ENCODE measurements around the gene BHMT. TPM values are rescaled to one million over a fixed set of nuclear protein-coding genes. Genes with fewer than 3 reads are reported as not detected.

The BHMT gene
- total RNA-seq, 1 donor from 2014 or later = not detected

DNA sequence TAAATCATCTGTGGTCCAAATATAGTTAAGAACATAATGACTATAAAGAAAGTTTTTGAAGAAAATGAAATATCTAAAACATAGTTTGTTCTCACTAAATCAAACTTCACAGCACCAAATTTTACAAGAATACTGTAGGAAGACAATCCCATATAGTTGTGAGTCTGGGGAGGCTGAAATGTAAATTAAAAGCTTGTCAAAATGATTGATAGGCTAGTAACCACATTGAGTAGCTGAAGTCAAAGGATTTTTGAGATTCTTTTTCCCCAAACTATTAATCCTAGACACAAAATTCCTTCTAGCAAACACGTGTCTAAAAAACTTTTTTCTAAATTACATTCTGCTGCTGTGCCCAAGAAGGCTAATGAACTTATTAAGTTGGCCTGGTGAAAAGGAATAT is 13.0 kb downstream of the BHMT start:
- Mint-ChIP-seq H3K4me1 (ENCODE audit: low read depth) (peaks cover 3% of the 10 kb centered on the region), H3K4me3 (ENCODE audit: low read depth) (no peak overlapping the region), H3K27ac (no peak overlapping the region), H3K36me3 (ENCODE audit: low read depth) (no peaks in the 10 kb centered on the region), H3K9me3 (no peaks in the 10 kb centered on the region), H3K27me3 (ENCODE audit: low read depth) (peaks cover 2% of the 10 kb centered on the region)
- intact Hi-C loops (cut with micrococcal nuclease) = no loop called here
- DNase-seq (ENCODE audit: low spot score) = no peak

DNA sequence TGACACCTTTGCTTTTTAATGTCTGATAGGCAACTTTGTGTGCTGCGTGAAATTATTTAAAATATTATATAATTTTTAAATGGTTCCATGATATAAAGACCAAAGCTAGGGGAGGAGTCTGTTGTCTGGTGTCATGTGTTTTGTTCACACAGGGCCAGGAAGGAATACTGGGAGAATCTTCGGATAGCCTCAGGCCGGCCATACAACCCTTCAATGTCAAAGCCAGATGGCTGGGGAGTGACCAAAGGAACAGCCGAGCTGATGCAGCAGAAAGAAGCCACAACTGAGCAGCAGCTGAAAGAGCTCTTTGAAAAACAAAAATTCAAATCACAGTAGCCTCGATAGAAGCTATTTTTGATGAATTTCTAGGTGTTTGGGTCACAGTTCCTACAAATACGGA is 19.2 kb downstream of the BHMT start:
- Mint-ChIP-seq H3K4me3 (ENCODE audit: low read depth) (no peak overlapping the region), H3K36me3 (ENCODE audit: low read depth) (no peaks in the 10 kb centered on the region), H3K4me1 (ENCODE audit: low read depth) (peaks cover 8% of the 10 kb centered on the region), H3K27me3 (ENCODE audit: low read depth) (peaks cover 5% of the 10 kb centered on the region), H3K27ac (no peak overlapping the region), H3K9me3 (no peaks in the 10 kb centered on the region)
- intact Hi-C loops (cut with micrococcal nuclease) = loop anchor here (10.0 kb wide), 1 partner anchor 724 kb away; no protein-coding TSS in a partner anchor
- no peak for DNase-seq (ENCODE audit: low spot score)

DNA sequence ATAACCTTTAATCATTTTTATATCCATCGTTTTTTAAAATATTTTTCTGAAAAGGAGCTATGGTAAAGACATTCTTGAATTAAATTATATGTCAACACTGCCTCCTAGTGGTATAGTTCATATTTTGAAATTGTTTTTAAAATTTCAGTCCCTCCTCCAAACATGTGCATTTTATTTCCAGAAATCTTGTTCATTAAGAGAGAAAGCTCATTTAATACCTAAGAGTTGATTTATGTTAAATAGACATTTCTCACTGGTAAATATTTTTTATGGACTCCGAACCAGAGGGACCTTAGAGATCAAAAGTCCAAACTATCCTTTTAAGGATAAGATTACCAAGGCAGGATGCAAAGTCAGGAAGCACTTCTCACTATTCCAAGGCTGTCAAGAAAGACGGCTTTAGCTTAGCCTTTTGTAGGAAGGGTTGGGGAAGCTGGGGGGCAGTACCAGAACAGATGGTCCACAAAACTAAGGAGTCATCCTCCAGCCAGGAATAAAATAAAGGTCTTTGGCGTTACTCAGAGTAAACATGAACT is 21.6 kb downstream of the BHMT start:
- H3K4me3 Mint-ChIP-seq (ENCODE audit: low read depth) = peak overlapping the region; percentile 28

DNA sequence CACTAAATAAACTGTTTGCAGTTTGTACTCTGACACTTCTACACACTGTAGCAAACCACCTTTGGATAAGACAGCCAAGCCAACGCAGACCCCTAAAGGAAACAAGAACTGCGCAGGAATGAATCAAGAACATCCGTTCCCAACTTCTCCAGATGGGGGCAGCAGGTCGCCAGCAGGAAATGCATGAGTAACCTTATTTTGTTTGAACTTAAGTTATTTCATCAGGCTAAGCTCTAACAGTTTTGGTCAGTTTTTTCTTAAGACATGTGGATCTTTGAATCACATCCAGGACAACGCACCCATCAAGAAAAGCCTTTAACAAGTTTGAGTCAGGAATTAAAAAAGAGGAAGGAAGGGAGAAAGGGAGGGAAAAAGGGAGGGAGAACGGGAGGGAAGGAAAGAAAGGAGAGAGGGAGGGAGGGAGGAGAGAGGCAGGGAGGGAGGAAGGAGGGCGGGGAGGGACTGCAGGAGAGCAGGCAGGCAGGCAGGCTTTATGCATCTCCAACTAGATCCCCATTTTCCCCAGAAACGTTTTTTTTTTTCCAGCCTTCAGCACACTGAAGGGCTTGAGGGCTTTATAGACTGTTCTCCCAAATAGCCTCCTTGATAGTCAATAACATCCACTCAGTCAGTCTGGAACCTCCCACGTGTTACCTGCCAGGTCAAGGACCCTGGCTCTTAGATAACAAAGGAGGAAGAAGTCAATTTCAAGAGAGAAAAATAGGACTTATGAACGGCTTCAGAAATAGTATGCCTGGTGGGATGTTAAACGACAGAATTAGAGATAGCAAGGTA is 22.2 kb downstream of the BHMT start:
- no peaks in the 10 kb centered on the region for H3K36me3 Mint-ChIP-seq (ENCODE audit: low read depth)
- peak; percentile 45 for DNase-seq (ENCODE audit: low spot score)
- no peaks in the 10 kb centered on the region for H3K9me3 Mint-ChIP-seq
- peak overlapping the region; percentile 80 for H3K27ac Mint-ChIP-seq
- H3K4me3 Mint-ChIP-seq (ENCODE audit: low read depth) = peak overlapping the region; percentile 72
- H3K4me1 Mint-ChIP-seq (ENCODE audit: low read depth) = peaks cover 8% of the 10 kb centered on the region
- H3K27me3 Mint-ChIP-seq (ENCODE audit: low read depth) = peaks cover 3% of the 10 kb centered on the region
- intact Hi-C loops (cut with micrococcal nuclease) = loop anchor here (1.0 to 10.0 kb wide), 5 partner anchors 109 to 721 kb away; no protein-coding TSS in a partner anchor

More for the DNA sequence above, 21.6 kb downstream of the BHMT start:
- DNase-seq (ENCODE audit: low spot score) = no peak
- H3K36me3 Mint-ChIP-seq (ENCODE audit: low read depth) = no peaks in the 10 kb centered on the region
- intact Hi-C loops (cut with micrococcal nuclease) = loop anchor here (1.0 to 10.0 kb wide), 5 partner anchors 108 to 722 kb away; no protein-coding TSS in a partner anchor
- peaks cover 8% of the 10 kb centered on the region for H3K4me1 Mint-ChIP-seq (ENCODE audit: low read depth)
- H3K27ac Mint-ChIP-seq = no peak overlapping the region
- H3K9me3 Mint-ChIP-seq = no peaks in the 10 kb centered on the region
- peaks cover 3% of the 10 kb centered on the region for H3K27me3 Mint-ChIP-seq (ENCODE audit: low read depth)

DNA sequence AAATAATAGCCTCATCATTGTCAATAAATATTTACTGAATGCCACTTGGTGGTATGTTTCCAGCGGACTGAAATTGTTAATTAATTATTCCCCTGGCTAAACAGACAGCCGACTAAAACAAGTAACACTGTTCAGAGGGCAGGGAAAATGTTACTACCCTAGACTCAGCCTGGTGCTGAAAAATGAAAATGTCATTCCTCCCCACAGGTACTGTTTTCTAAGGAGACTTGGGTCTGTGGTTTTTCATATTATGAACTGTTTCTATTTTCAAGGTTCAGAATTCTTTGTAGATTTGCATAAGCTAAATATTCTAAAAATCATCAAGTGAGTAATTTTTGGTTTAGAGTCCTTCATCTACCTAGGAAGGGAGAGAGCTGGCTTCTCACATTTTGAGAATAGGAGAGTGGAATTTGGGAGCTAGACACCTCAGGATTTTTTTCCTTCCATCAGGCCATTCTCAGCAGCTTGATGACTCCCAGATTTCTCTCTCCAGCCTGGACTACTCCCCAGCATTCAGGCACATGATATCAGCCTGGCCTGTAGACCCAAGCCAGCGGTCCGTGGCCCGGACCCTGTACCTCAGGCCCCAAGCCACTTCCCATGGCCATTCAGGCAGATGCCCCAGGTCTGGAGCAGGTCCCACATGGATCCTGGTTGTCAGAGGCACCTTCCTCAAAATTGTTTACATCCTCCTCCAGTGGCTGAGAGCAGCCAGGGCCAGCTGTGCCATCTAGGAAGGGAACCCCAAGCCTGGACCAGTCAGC is 24.4 kb downstream of the BHMT start:
- Mint-ChIP-seq H3K4me3 (ENCODE audit: low read depth) (no peak overlapping the region), H3K9me3 (peaks cover 3% of the 10 kb centered on the region), H3K27me3 (ENCODE audit: low read depth) (peaks cover 6% of the 10 kb centered on the region), H3K27ac (no peak overlapping the region), H3K36me3 (ENCODE audit: low read depth) (no peaks in the 10 kb centered on the region), H3K4me1 (ENCODE audit: low read depth) (peaks cover 8% of the 10 kb centered on the region)
- intact Hi-C loops (cut with micrococcal nuclease) = loop anchor here (10.0 kb wide), 1 partner anchor 719 kb away; no protein-coding TSS in a partner anchor
- no peak for DNase-seq (ENCODE audit: low spot score)

DNA sequence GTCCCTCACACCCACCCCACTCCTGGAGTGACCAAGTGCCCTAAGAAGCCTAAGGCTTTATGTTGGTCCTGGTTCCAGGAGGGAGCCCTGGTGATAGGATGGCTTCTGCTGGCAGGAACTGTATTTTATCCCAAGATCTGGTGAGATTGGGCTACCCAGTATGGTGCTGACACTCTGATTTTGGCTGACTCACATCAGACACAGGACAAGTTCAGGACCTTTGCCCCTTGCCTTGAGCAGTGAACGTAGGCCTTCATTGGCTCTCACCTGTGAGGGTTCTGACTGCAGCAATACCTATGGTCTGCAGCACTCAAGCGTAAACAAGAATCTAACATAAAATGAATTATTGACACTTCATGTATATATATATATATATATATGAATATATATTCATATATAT is 25.0 kb downstream of the BHMT start:
- Mint-ChIP-seq H3K27me3 (ENCODE audit: low read depth) (peaks cover 6% of the 10 kb centered on the region), H3K4me3 (ENCODE audit: low read depth) (no peak overlapping the region), H3K9me3 (peaks cover 3% of the 10 kb centered on the region), H3K27ac (no peak overlapping the region), H3K36me3 (ENCODE audit: low read depth) (no peaks in the 10 kb centered on the region), H3K4me1 (ENCODE audit: low read depth) (peaks cover 8% of the 10 kb centered on the region)
- intact Hi-C loops (cut with micrococcal nuclease) = loop anchor here (10.0 kb wide), 1 partner anchor 718 kb away; no protein-coding TSS in a partner anchor
- DNase-seq (ENCODE audit: low spot score) = no peak

DNA sequence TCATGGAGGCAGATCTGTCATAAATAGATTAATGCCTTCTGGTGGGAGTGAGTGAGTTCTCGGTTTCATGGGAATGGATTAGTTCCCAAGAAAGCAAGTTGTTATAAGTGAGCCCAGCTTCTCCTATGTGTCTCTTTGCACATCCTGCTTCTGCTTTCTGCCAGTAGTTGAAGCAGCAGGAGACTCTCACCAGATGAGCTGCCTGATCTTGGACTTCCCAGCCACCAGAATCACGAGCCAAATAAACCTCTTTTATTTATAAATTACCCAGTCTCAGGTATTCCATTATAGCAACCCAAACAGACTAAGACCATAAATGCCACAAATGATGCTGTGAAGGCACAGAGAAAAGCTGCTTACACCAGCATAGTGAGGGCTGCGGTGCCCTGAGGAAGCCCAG is 28.9 kb downstream of the BHMT start:
- intact Hi-C loops (cut with micrococcal nuclease) = no loop called here

DNA sequence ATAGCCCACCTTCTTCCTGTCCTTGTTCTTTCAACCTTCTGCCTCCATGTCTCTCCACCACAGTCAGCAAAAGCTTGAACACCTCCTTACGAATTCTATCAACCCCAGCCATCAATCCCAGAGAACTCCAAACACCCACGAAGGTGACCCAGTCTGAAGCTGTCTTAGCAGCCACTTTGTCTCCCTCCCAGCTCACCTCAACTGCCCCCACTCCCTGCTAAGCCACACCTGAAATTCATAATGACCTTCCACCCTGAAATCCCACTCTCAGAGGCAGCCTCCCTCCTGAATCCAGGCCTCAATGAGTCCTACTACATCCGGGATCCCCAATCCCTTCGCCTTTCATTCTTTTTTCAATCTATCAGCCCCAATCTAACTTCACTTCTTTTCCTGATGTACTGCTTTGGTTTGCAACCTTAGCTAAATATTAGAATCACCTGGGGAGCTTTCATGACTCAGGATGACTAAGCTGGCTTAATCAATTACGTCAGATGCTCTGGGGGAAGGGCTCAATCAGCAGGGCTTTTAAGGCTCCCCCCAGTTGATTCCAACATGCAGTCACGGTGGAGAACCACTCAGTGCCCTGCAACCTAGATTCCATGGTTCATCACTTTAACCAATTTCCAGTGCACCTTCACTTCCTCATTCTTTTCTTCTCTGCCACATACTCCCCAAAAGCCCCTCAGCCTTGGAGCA is 32.2 kb downstream of the BHMT start:
- no peak for DNase-seq (ENCODE audit: low spot score)
- Mint-ChIP-seq H3K36me3 (ENCODE audit: low read depth) (no peaks in the 10 kb centered on the region), H3K9me3 (peaks cover 3% of the 10 kb centered on the region), H3K4me1 (ENCODE audit: low read depth) (no peaks in the 10 kb centered on the region), H3K4me3 (ENCODE audit: low read depth) (no peak overlapping the region), H3K27me3 (ENCODE audit: low read depth) (peaks cover 17% of the 10 kb centered on the region), H3K27ac (no peak overlapping the region)
- intact Hi-C loops (cut with micrococcal nuclease) = no loop called here

More for the DNA sequence above, 28.9 kb downstream of the BHMT start:
- no peak for DNase-seq (ENCODE audit: low spot score)
- Mint-ChIP-seq H3K4me1 (ENCODE audit: low read depth) (no peaks in the 10 kb centered on the region), H3K36me3 (ENCODE audit: low read depth) (no peaks in the 10 kb centered on the region), H3K27ac (no peak overlapping the region), H3K9me3 (peaks cover 3% of the 10 kb centered on the region), H3K4me3 (ENCODE audit: low read depth) (no peak overlapping the region), H3K27me3 (ENCODE audit: low read depth) (peaks cover 14% of the 10 kb centered on the region)

DNA sequence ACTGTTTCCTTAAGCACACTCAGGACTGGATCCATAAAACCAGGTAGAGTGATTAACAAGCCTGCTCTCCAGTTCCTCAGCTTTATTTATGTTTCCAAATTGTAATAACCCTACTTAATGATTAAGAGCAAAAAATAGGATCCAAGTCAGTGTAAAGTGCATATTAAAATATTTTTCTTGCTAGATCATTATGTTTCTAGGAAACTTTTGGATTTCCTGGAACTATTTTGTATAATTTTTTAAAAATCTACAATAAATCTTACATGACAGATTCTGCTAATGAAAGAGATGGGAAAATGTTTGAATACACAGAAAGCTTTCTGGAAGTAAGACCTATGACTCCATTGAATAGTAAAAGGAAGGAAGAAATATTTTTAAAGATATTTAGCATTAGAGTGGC is 35.5 kb downstream of the BHMT start:
- DNase-seq (ENCODE audit: low spot score) = no peak
- no peaks in the 10 kb centered on the region for H3K4me1 Mint-ChIP-seq (ENCODE audit: low read depth)

DNA sequence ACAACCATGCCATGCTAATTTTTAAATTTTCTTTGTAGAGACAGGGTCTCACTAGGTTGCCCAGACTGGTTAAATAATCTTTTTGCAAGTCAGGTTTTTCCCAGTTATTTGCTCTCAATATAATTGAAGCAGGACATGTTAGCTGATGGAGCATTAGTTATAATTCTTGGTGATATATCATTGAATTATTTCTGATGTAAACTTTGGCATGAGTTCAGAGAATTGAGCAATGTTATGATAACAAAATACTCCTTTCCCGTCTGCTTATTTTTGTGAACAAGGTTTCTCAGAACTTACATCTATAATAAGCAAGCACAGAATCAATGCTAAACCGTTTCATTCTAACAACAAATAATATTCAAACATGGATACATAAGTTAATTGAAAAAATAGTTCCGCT is 37.8 kb downstream of the BHMT start:
- intact Hi-C loops (cut with micrococcal nuclease) = no loop called here
- Mint-ChIP-seq H3K27ac (no peak overlapping the region), H3K4me1 (ENCODE audit: low read depth) (no peaks in the 10 kb centered on the region), H3K36me3 (ENCODE audit: low read depth) (no peaks in the 10 kb centered on the region), H3K4me3 (ENCODE audit: low read depth) (no peak overlapping the region), H3K9me3 (no peaks in the 10 kb centered on the region), H3K27me3 (ENCODE audit: low read depth) (peaks cover 6% of the 10 kb centered on the region)
- no peak for DNase-seq (ENCODE audit: low spot score)

More for the DNA sequence above, 35.5 kb downstream of the BHMT start:
- intact Hi-C loops (cut with micrococcal nuclease) = no loop called here
- Mint-ChIP-seq H3K4me3 (ENCODE audit: low read depth) (no peak overlapping the region), H3K27me3 (ENCODE audit: low read depth) (peaks cover 13% of the 10 kb centered on the region), H3K27ac (no peak overlapping the region), H3K9me3 (no peaks in the 10 kb centered on the region), H3K36me3 (ENCODE audit: low read depth) (no peaks in the 10 kb centered on the region)

DNA sequence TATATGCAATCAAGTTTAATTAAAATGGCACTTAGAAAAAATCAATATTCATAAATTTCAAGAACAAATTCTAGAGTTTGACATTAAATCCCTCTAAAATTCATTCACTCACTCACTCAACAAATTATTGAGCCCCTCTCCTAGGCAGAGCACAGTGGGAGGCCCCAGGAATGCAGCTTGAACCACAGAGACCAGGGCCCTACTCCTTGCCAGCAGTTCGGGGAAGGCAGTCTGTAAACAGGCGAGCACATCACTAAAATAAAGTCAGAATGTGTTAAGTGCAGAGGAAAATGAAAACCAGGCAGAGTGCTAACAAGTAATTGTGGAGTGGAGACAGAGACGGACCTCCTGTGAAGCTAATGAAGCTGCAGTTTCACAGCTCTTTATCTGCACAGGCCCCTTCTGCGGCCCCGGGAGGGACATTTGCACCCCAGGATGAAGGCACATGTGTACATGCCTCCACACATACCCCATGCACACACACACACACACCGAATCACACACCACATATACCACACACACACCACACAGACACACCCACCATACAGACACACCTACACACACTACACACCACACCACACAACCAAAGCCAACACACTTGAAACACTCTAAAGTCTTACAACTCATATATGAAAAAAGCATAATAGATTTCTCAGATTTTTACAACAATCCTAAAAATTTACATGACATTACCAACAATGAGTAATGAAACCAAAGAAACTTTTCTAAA is 40.5 kb downstream of the BHMT start:
- no peak for DNase-seq (ENCODE audit: low spot score)
- Mint-ChIP-seq H3K4me3 (ENCODE audit: low read depth) (no peak overlapping the region), H3K36me3 (ENCODE audit: low read depth) (no peaks in the 10 kb centered on the region), H3K27me3 (ENCODE audit: low read depth) (peaks cover 7% of the 10 kb centered on the region), H3K4me1 (ENCODE audit: low read depth) (no peaks in the 10 kb centered on the region), H3K27ac (no peak overlapping the region), H3K9me3 (no peaks in the 10 kb centered on the region)
- intact Hi-C loops (cut with micrococcal nuclease) = no loop called here

DNA sequence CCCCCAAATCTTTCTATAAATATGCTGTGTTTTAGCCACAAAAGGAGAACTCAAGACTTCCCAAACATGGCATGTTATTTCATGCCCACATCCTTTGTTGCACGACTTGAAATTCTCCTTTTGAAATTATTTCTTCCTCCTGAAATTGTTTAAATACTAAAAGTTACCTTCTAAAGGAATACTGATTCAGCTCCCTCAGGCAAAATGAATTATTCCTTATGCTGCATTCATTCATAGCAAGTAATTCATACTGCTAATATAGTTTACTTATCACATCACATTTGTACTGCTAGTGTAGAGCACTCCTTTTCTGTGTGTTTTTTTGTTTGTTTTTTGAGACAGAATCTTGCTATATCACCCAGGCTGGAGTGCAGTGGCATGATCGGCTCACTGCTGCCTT is 45.7 kb downstream of the BHMT start:
- DNase-seq (ENCODE audit: low spot score) = no peak
- no peak overlapping the region for H3K4me3 Mint-ChIP-seq (ENCODE audit: low read depth)
- no peaks in the 10 kb centered on the region for H3K4me1 Mint-ChIP-seq (ENCODE audit: low read depth)
- no peaks in the 10 kb centered on the region for H3K36me3 Mint-ChIP-seq (ENCODE audit: low read depth)
- intact Hi-C loops (cut with micrococcal nuclease) = no loop called here
- H3K27me3 Mint-ChIP-seq (ENCODE audit: low read depth) = peaks cover 13% of the 10 kb centered on the region
- no peak overlapping the region for H3K27ac Mint-ChIP-seq
- H3K9me3 Mint-ChIP-seq = no peaks in the 10 kb centered on the region
